DOHH2 (cell line): ENCODE data around the gene JRKL.

Source experiments
- EZH2phosphoT487 ChIP-seq: fragments of 200-600 bp; sonication (generic); IDR thresholded peaks from 2 replicates; pipeline ENCODE4 v1.6.1; 2017; ENCODE audit warnings: borderline replicate concordance, mild to moderate bottlenecking, antibody characterized with exemption, low read length, moderate library complexity, mixed read lengths
- TF ChIP-seq, protein P1 (sequence below): fragments of 200-600 bp; sonication (generic); IDR thresholded peaks from one replicate; pipeline ENCODE4 v1.5.1; 2014; ENCODE audit warnings: antibody characterized with exemption, mild to moderate bottlenecking, low read depth, low read length; ENCODE audit not compliant: poor library complexity, severe bottlenecking

GRCh38 chr11:96342014-96342960 lies 47.5 kb upstream of the JRKL start:
- TF ChIP-seq, protein P1, sequence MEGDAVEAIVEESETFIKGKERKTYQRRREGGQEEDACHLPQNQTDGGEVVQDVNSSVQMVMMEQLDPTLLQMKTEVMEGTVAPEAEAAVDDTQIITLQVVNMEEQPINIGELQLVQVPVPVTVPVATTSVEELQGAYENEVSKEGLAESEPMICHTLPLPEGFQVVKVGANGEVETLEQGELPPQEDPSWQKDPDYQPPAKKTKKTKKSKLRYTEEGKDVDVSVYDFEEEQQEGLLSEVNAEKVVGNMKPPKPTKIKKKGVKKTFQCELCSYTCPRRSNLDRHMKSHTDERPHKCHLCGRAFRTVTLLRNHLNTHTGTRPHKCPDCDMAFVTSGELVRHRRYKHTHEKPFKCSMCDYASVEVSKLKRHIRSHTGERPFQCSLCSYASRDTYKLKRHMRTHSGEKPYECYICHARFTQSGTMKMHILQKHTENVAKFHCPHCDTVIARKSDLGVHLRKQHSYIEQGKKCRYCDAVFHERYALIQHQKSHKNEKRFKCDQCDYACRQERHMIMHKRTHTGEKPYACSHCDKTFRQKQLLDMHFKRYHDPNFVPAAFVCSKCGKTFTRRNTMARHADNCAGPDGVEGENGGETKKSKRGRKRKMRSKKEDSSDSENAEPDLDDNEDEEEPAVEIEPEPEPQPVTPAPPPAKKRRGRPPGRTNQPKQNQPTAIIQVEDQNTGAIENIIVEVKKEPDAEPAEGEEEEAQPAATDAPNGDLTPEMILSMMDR, result no peak
- TF ChIP-seq EZH2phosphoT487, result no peak
